WTC11 (cell line): ENCODE measurements around the gene PIP4K2A.

ENCODE experiments used
- MAX ChIP-seq: sonication (generic); formaldehyde crosslinking; IDR thresholded peaks from 2 replicates; pipeline ENCODE4 v1.8.0; 2022; ENCODE audit warnings: mild to moderate bottlenecking, missing genetic modification reagents
- NFYB ChIP-seq: sonication (generic); formaldehyde crosslinking; conservative IDR thresholded peaks from 2 replicates; pipeline ENCODE4 v1.8.0; 2022; ENCODE audit warnings: low read depth, missing genetic modification reagents
- TEAD1 ChIP-seq: sonication (generic); formaldehyde crosslinking; IDR thresholded peaks from 2 replicates; pipeline ENCODE4 v1.8.0; 2022; ENCODE audit warnings: mild to moderate bottlenecking, missing genetic modification reagents
- ZNF138 ChIP-seq: sonication (generic); formaldehyde crosslinking; conservative IDR thresholded peaks from 2 replicates; pipeline ENCODE4 v1.8.1; 2022; ENCODE audit warnings: mild to moderate bottlenecking, moderate library complexity, missing genetic modification reagents
- TF ChIP-seq, protein P1 (sequence below): fragments of 200-600 bp; IDR thresholded peaks from 2 replicates; pipeline ENCODE4 v1.8.0; 2022; ENCODE audit warnings: antibody characterized with exemption
- TF ChIP-seq, protein P2 (sequence below): fragments of 250-450 bp; sonication (Bioruptor Pico); IDR thresholded peaks from 2 replicates; pipeline ENCODE4 v1.8.0; 2021; ENCODE audit warnings: mild to moderate bottlenecking

DNA sequence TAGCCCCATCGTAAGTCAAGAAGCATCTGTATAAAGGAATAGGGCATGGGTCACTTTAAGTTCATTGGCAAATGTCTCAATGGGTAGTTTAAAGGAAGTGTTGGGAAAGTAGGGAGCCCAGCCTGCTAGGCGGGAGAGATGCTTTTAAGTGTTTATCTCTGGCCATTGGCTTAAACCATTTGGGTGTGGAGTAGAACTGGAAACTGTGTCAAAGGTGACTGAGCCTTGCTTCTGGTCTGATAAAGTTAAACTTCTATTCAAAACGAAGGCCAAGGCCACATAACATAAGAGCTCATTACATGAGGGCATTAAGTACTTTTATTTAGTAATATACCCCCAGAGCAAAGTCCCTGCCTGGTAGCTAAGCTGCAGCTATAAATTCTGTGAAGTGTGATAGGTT, 220.4 kb downstream of the PIP4K2A start:
- TF ChIP-seq, protein P1, sequence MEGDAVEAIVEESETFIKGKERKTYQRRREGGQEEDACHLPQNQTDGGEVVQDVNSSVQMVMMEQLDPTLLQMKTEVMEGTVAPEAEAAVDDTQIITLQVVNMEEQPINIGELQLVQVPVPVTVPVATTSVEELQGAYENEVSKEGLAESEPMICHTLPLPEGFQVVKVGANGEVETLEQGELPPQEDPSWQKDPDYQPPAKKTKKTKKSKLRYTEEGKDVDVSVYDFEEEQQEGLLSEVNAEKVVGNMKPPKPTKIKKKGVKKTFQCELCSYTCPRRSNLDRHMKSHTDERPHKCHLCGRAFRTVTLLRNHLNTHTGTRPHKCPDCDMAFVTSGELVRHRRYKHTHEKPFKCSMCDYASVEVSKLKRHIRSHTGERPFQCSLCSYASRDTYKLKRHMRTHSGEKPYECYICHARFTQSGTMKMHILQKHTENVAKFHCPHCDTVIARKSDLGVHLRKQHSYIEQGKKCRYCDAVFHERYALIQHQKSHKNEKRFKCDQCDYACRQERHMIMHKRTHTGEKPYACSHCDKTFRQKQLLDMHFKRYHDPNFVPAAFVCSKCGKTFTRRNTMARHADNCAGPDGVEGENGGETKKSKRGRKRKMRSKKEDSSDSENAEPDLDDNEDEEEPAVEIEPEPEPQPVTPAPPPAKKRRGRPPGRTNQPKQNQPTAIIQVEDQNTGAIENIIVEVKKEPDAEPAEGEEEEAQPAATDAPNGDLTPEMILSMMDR = no peak
- TF ChIP-seq, protein P2, sequence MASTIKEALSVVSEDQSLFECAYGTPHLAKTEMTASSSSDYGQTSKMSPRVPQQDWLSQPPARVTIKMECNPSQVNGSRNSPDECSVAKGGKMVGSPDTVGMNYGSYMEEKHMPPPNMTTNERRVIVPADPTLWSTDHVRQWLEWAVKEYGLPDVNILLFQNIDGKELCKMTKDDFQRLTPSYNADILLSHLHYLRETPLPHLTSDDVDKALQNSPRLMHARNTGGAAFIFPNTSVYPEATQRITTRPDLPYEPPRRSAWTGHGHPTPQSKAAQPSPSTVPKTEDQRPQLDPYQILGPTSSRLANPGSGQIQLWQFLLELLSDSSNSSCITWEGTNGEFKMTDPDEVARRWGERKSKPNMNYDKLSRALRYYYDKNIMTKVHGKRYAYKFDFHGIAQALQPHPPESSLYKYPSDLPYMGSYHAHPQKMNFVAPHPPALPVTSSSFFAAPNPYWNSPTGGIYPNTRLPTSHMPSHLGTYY (CRISPR knock-in tag) = no peak
- TF ChIP-seq MAX (CRISPR knock-in tag) = no peak
- TF ChIP-seq TEAD1 = no peak
- TF ChIP-seq NFYB = no peak
- no peak for TF ChIP-seq ZNF138 (CRISPR knock-in tag)
